CD8-positive, alpha-beta memory T cell (primary cell): ENCODE data around the gene ME3. TPM values are rescaled to one million over a fixed set of nuclear protein-coding genes. Genes with fewer than 3 reads are reported as not detected.

Experiments
- CTCF ChIA-PET: fragments of 350-600 bp; sonication (Branson Sonifier 250); formaldehyde crosslinking; loops from one replicate; lab custom pipeline; 2021; ENCODE audit warnings: antibody characterized with exemption; lab: Charles Lee
- POLR2A ChIA-PET: fragments of 350-600 bp; sonication (Branson Sonifier 250); formaldehyde crosslinking; loops from one replicate; lab custom pipeline; 2021; ENCODE audit warnings: antibody characterized with exemption; lab: Charles Lee
- DNase-seq, 5 donors: peaks; one replicate each; pipeline versions ENCODE4 v3.0.0 to v3.0.0-alpha.2; 2020 to 2022; ENCODE audit warnings: mixed read lengths in 1 of 5
- H3K27ac ChIP-seq: one replicate; pipeline ENCODE4 v1.7.0; 2013; ENCODE audit warnings: low read depth, mild to moderate bottlenecking, low read length, moderate library complexity
- H3K27me3 ChIP-seq: 2 replicates; pipeline ENCODE4 v1.7.0; 2013; ENCODE audit warnings: low read length, mild to moderate bottlenecking; ENCODE audit not compliant: insufficient read depth, poor library complexity, severe bottlenecking
- H3K36me3 ChIP-seq: 2 replicates; pipeline ENCODE4 v1.7.0; 2013; ENCODE audit warnings: mild to moderate bottlenecking, low read length, moderate library complexity; ENCODE audit not compliant: insufficient read depth
- H3K4me1 ChIP-seq: 2 replicates; pipeline ENCODE4 v1.7.0; 2013; ENCODE audit warnings: mild to moderate bottlenecking, low read length, moderate library complexity; ENCODE audit not compliant: insufficient read depth
- H3K4me3 ChIP-seq: 2 replicates; pipeline ENCODE4 v1.7.0; 2013; ENCODE audit warnings: mild to moderate bottlenecking, low read length
- H3K9me3 ChIP-seq: 2 replicates; pipeline ENCODE4 v1.7.0; 2013; ENCODE audit warnings: mild to moderate bottlenecking, low read length
- H3K27ac Mint-ChIP-seq, 8 donors: one replicate each; pipeline ENCODE4 v1.8.0; 2020 to 2021; ENCODE audit warnings: mixed read lengths in 8 of 8, mild to moderate bottlenecking in 6 of 8, inconsistent platforms in 3 of 8, moderate library complexity in 3 of 8
- H3K27me3 Mint-ChIP-seq, 2 donors: one replicate each; pipeline ENCODE4 v1.8.0; 2020 to 2021; ENCODE audit warnings: mixed read lengths in 2 of 2, mild to moderate bottlenecking in 1 of 2, moderate library complexity in 1 of 2
- H3K36me3 Mint-ChIP-seq, 3 donors: one replicate each; pipeline ENCODE4 v1.8.0; 2020 to 2021; ENCODE audit warnings: mixed read lengths in 3 of 3, inconsistent platforms in 1 of 3, mild to moderate bottlenecking in 1 of 3
- H3K4me1 Mint-ChIP-seq, 3 donors: one replicate each; pipeline ENCODE4 v1.8.0; 2020 to 2021; ENCODE audit warnings: mixed read lengths in 3 of 3, inconsistent platforms in 1 of 3, mild to moderate bottlenecking in 1 of 3
- H3K4me3 Mint-ChIP-seq, 7 donors: one replicate each; pipeline ENCODE4 v1.8.0; 2020 to 2021; ENCODE audit warnings: mixed read lengths in 7 of 7, mild to moderate bottlenecking in 6 of 7, moderate library complexity in 4 of 7, inconsistent platforms in 2 of 7
- H3K9me3 Mint-ChIP-seq, 5 donors: one replicate each; pipeline ENCODE4 v1.8.0; 2020 to 2022; ENCODE audit warnings: mixed read lengths in 5 of 5, mild to moderate bottlenecking in 3 of 5, moderate library complexity in 2 of 5, inconsistent platforms in 1 of 5
- polyA plus RNA-seq: library from polyadenylated mRNA; unstranded; fragments of 300-500 nt; fragmentation: Illumina TruSeq; gene quantifications from one replicate; pipeline ENCODE4 v1.2.3, GENCODE V29; 2021
- total RNA-seq, 2 experiments: library from RNA; stranded (reverse); gene quantifications; one replicate each; pipeline ENCODE4 v1.2.3, GENCODE V29; 2021

ME3 gene
- total and polyA plus RNA-seq, 3 experiments from 2014 or later: 1.0 to 1.3 TPM; not detected in 1

- H3K27ac ChIP-seq: no peak overlapping the region
- H3K4me1 ChIP-seq: no peaks in the 10 kb centered on the region
- ChIA-PET POLR2A (no interaction called here), CTCF (interaction anchor here (1.7 kb wide), 1 partner anchor 12 kb away, joined by 4 read pairs; no protein-coding TSS in a partner anchor)
- DNase-seq: no peak
- H3K4me3 ChIP-seq: no peak overlapping the region
- no peaks in the 10 kb centered on the region for H3K9me3 ChIP-seq
- H3K9me3 Mint-ChIP-seq: peaks cover 0 to 2% (median 0%) of the 10 kb centered on the region in 5 donors
- no peak overlapping the region for H3K4me3 Mint-ChIP-seq
- H3K36me3 Mint-ChIP-seq: no peaks in the 10 kb centered on the region
- peaks cover 11 to 12% of the 10 kb centered on the region in 2 donors for H3K27me3 Mint-ChIP-seq
- no peak overlapping the region for H3K27ac Mint-ChIP-seq
- no peaks in the 10 kb centered on the region for H3K36me3 ChIP-seq
- no peaks in the 10 kb centered on the region for H3K27me3 ChIP-seq
- no peaks in the 10 kb centered on the region for H3K4me1 Mint-ChIP-seq
These were observed 96.5 kb downstream of the ME3 start for GRCh38 chr11:86575927-86576326.

GRCh38 chr11:86575208-86575855, 97.1 kb downstream of the ME3 start:
- H3K36me3 Mint-ChIP-seq: no peaks in the 10 kb centered on the region
- Histone ChIP-seq H3K4me1 (no peaks in the 10 kb centered on the region), H3K36me3 (no peaks in the 10 kb centered on the region), H3K27me3 (no peaks in the 10 kb centered on the region), H3K27ac (no peak overlapping the region), H3K4me3 (no peak overlapping the region), H3K9me3 (no peaks in the 10 kb centered on the region)
- no peaks in the 10 kb centered on the region for H3K4me1 Mint-ChIP-seq
- no peak overlapping the region for H3K27ac Mint-ChIP-seq
- peaks cover 0 to 2% (median 0%) of the 10 kb centered on the region in 5 donors for H3K9me3 Mint-ChIP-seq
- no peak for DNase-seq
- H3K27me3 Mint-ChIP-seq: peaks cover 11 to 12% of the 10 kb centered on the region in 2 donors
- H3K4me3 Mint-ChIP-seq: no peak overlapping the region
- ChIA-PET POLR2A (no interaction called here), CTCF (interaction anchor here (1.7 kb wide), 1 partner anchor 11 kb away, joined by 4 read pairs; no protein-coding TSS in a partner anchor)

DNA sequence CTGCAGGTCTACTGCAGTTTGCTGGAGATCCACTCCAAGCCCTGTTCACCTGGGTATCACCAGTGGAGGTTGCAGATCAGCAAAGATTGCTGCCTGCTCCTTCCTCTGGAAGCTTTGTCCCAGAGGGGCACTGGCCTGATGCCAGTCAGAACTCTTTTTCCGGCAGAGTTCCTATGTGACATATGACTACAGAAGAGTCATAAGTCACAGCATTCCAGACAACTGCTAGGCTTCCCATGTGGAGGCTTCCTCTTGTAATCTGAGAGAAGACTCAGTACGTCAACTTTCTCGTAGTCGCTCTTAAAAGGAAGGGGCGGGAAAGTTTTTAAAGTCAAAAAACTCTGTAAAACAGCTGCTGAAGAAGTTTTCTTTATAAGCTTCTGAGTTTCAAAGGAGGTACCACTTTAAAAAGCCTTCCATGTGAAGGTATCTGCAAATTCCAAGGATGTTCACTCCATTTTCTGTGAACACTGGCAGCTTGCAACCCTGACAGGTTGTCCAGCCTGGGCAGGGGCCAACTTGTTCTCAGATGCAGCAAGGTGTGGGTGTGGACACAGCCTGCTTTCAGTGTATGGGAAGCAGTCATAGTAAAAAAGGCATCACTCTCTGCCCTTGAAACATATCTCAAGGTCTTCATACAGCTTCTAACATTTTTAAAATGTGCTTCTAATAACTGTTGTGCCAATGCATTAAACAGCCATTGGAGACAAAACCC, 97.8 kb downstream of the ME3 start:
- H3K36me3 Mint-ChIP-seq: no peaks in the 10 kb centered on the region
- ChIA-PET CTCF (no interaction called here), POLR2A (no interaction called here)
- DNase-seq: no peak
- Histone ChIP-seq H3K9me3 (no peaks in the 10 kb centered on the region), H3K27me3 (no peaks in the 10 kb centered on the region), H3K4me1 (no peaks in the 10 kb centered on the region), H3K27ac (no peak overlapping the region), H3K4me3 (no peak overlapping the region), H3K36me3 (no peaks in the 10 kb centered on the region)
- H3K27ac Mint-ChIP-seq: no peak overlapping the region
- H3K4me3 Mint-ChIP-seq: no peak overlapping the region
- H3K4me1 Mint-ChIP-seq: no peaks in the 10 kb centered on the region
- peaks cover 11 to 12% of the 10 kb centered on the region in 2 donors for H3K27me3 Mint-ChIP-seq
- H3K9me3 Mint-ChIP-seq: peaks cover 0 to 2% (median 0%) of the 10 kb centered on the region in 5 donors

GRCh38 chr11:86571273-86571948, 101.0 kb downstream of the ME3 start:
- Histone ChIP-seq H3K27me3 (no peaks in the 10 kb centered on the region), H3K36me3 (no peaks in the 10 kb centered on the region), H3K4me1 (no peaks in the 10 kb centered on the region), H3K27ac (no peak overlapping the region), H3K9me3 (no peaks in the 10 kb centered on the region), H3K4me3 (no peak overlapping the region)
- Mint-ChIP-seq H3K36me3 (no peaks in the 10 kb centered on the region), H3K27me3 (peaks cover 8% of the 10 kb centered on the region in 2 donors), H3K9me3 (peaks cover 0 to 2% (median 0%) of the 10 kb centered on the region in 5 donors), H3K27ac (no peak overlapping the region), H3K4me1 (no peaks in the 10 kb centered on the region), H3K4me3 (no peak overlapping the region)
- POLR2A ChIA-PET: no interaction called here
- DNase-seq: no peak
- CTCF ChIA-PET: no interaction called here

DNA sequence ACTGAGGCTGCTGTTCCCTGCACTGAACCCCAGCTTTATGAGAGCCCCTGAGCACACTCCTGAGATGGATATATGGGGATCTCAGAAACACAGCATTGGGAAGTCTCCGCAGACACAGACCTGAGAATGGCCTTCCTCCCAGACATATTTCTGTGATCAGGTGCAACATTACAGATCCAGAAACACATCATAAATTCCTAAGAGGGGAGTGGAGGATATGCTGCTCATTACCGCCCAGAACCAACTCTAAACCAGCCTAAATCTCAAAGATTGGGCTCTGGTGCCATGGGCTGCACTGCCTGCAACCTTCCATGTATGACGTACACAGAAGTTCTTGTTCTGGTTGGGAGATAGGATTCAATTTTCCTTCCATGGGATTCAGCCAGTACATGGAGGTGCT, 102.0 kb downstream of the ME3 start:
- Histone ChIP-seq H3K36me3 (no peaks in the 10 kb centered on the region), H3K27ac (no peak overlapping the region), H3K4me3 (no peak overlapping the region), H3K9me3 (no peaks in the 10 kb centered on the region), H3K4me1 (no peaks in the 10 kb centered on the region), H3K27me3 (no peaks in the 10 kb centered on the region)
- no peaks in the 10 kb centered on the region for H3K4me1 Mint-ChIP-seq
- peaks cover 3 to 4% of the 10 kb centered on the region in 2 donors for H3K27me3 Mint-ChIP-seq
- H3K27ac Mint-ChIP-seq: no peak overlapping the region
- ChIA-PET CTCF (no interaction called here), POLR2A (no interaction called here)
- H3K9me3 Mint-ChIP-seq: peaks cover 0 to 2% (median 0%) of the 10 kb centered on the region in 5 donors
- DNase-seq: no peak
- no peak overlapping the region for H3K4me3 Mint-ChIP-seq
- no peaks in the 10 kb centered on the region for H3K36me3 Mint-ChIP-seq

- Histone ChIP-seq H3K27me3 (no peaks in the 10 kb centered on the region), H3K9me3 (no peaks in the 10 kb centered on the region), H3K4me3 (no peak overlapping the region), H3K4me1 (no peaks in the 10 kb centered on the region), H3K36me3 (no peaks in the 10 kb centered on the region), H3K27ac (no peak overlapping the region)
- peaks cover 3 to 6% of the 10 kb centered on the region in 2 donors for H3K27me3 Mint-ChIP-seq
- H3K4me1 Mint-ChIP-seq: no peaks in the 10 kb centered on the region
- peaks cover 0 to 2% (median 0%) of the 10 kb centered on the region in 5 donors for H3K9me3 Mint-ChIP-seq
- no peak overlapping the region for H3K27ac Mint-ChIP-seq
- ChIA-PET CTCF (no interaction called here), POLR2A (no interaction called here)
- no peak for DNase-seq
- H3K4me3 Mint-ChIP-seq: no peak overlapping the region
- H3K36me3 Mint-ChIP-seq: no peaks in the 10 kb centered on the region
These were observed 102.4 kb downstream of the ME3 start for GRCh38 chr11:86570020-86570419.

DNA sequence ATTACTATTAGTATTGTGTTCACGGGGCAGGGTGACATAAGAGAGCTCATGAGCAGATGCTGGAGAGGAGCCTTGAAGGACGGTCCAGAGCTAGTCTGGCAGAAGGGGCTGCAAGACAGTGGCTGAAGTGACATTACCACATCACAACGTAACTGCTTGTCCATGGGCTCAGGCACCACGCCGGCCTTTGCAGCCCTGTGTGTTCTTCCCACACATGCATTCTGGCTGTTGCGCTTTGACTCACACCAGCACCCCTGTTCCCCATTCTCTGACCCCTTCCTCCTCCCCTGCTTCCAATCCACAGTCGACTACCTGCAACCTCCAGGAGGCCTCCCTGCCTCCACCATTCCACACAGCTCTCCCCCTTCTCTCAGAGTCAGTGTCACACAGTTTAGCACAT, 103.3 kb downstream of the ME3 start:
- Histone ChIP-seq H3K36me3 (no peaks in the 10 kb centered on the region), H3K4me3 (no peak overlapping the region), H3K27ac (no peak overlapping the region), H3K27me3 (no peaks in the 10 kb centered on the region), H3K9me3 (no peaks in the 10 kb centered on the region), H3K4me1 (no peaks in the 10 kb centered on the region)
- no peaks in the 10 kb centered on the region for H3K4me1 Mint-ChIP-seq
- DNase-seq: no peak
- no peak overlapping the region for H3K27ac Mint-ChIP-seq
- POLR2A ChIA-PET: no interaction called here
- peaks cover 0 to 2% (median 0%) of the 10 kb centered on the region in 5 donors for H3K9me3 Mint-ChIP-seq
- peaks cover 6 to 7% of the 10 kb centered on the region in 2 donors for H3K27me3 Mint-ChIP-seq
- no peak overlapping the region for H3K4me3 Mint-ChIP-seq
- CTCF ChIA-PET: no interaction called here
- no peaks in the 10 kb centered on the region for H3K36me3 Mint-ChIP-seq

GRCh38 chr11:86565801-86566312, 106.6 kb downstream of the ME3 start:
- Histone ChIP-seq H3K27ac (no peak overlapping the region), H3K4me3 (no peak overlapping the region), H3K27me3 (no peaks in the 10 kb centered on the region), H3K36me3 (no peaks in the 10 kb centered on the region), H3K9me3 (no peaks in the 10 kb centered on the region), H3K4me1 (no peaks in the 10 kb centered on the region)
- Mint-ChIP-seq H3K4me1 (no peaks in the 10 kb centered on the region), H3K9me3 (peaks cover 5 to 16% (median 9%) of the 10 kb centered on the region in 5 donors), H3K27ac (no peak overlapping the region), H3K36me3 (peaks cover 0 to 2% (median 0%) of the 10 kb centered on the region in 3 donors), H3K27me3 (peaks cover 4 to 6% of the 10 kb centered on the region in 2 donors), H3K4me3 (no peak overlapping the region)
- no peak for DNase-seq
- POLR2A ChIA-PET: no interaction called here
- CTCF ChIA-PET: interaction anchor here (1.5 kb wide), 1 partner anchor 14 kb away, joined by 3 read pairs; no protein-coding TSS in a partner anchor
